GM12875 (cell line): ENCODE results near the gene HAUS1.

ENCODE experiments used
- H3K4me3 ChIP-seq: one replicate; pipeline ENCODE4 v1.5.1; 2011; ENCODE audit warnings: low read depth, low read length, control low read depth
- CTCF ChIP-seq: IDR thresholded peaks from 2 replicates; pipeline ENCODE4 v1.5.1; 2011; ENCODE audit warnings: low read depth, mild to moderate bottlenecking, control low read depth, inconsistent platforms, low read length, moderate library complexity, borderline replicate concordance; ENCODE audit not compliant: insufficient read depth

The HAUS1 gene

GRCh38 chr18:46062781-46063180 is 41.4 kb upstream of the HAUS1 start:
- no peak for TF ChIP-seq CTCF
- no peak overlapping the region for H3K4me3 ChIP-seq

- H3K4me3 ChIP-seq = no peak overlapping the region
- TF ChIP-seq CTCF = no peak
Observed at GRCh38 chr18:46067438-46068007, 36.7 kb upstream of the HAUS1 start.

- H3K4me3 ChIP-seq = no peak overlapping the region
- no peak for TF ChIP-seq CTCF
Observed at GRCh38 chr18:46068763-46069162, 35.4 kb upstream of the HAUS1 start.

- no peak for TF ChIP-seq CTCF
- H3K4me3 ChIP-seq = no peak overlapping the region
Observed at GRCh38 chr18:46069524-46069923, 34.7 kb upstream of the HAUS1 start.

GRCh38 chr18:46070232-46070631 is 34.0 kb upstream of the HAUS1 start:
- peak overlapping the region; percentile 97 for H3K4me3 ChIP-seq
- no peak for TF ChIP-seq CTCF

GRCh38 chr18:46070815-46071652 is 33.2 kb upstream of the HAUS1 start:
- H3K4me3 ChIP-seq = peak overlapping the region; percentile 97
- no peak for TF ChIP-seq CTCF

GRCh38 chr18:46071653-46072375 is 32.4 kb upstream of the HAUS1 start, which contains the start of gene PSTPIP2:
TSS of gene PSTPIP2 (minus strand) at chr18:46072260. CDS start at chr18:46072188, 72 bp downstream.
- TF ChIP-seq CTCF = no peak
- H3K4me3 ChIP-seq = peak within 1 kb of the TSS; percentile 97
